AG04450 (cell line): Measurements from ENCODE around the gene RABEP2. TPM values are rescaled to one million over a fixed set of nuclear protein-coding genes. Genes with fewer than 3 reads are reported as not detected.

Experiments
- CTCF ChIA-PET: fragments of 300-600, 350-600 bp; formaldehyde crosslinking; extraction: SDS; loops from one replicate; lab custom pipeline; 2022; ENCODE audit warnings: antibody characterized with exemption, inconsistent platforms; lab: Charles Lee
- POLR2A ChIA-PET: fragments of 350-600 bp; formaldehyde crosslinking; extraction: SDS; loops from one replicate; lab custom pipeline; 2021; ENCODE audit warnings: antibody characterized with exemption, inconsistent platforms; lab: Yijun Ruan, JAX
- DNase-seq: peaks from one replicate; pipeline ENCODE4 v3.0.0-alpha.2; 2011; ENCODE audit warnings: low read depth, low spot score
- H3K27ac ChIP-seq: one replicate; pipeline ENCODE4 v1.5.1; 2012; ENCODE audit warnings: low read depth, low read length, control low read depth
- H3K27me3 ChIP-seq: one replicate; pipeline ENCODE4 v1.6.0; 2012; ENCODE audit warnings: low read length; ENCODE audit not compliant: control insufficient read depth, insufficient read depth
- H3K4me3 ChIP-seq: 2 replicates; pipeline ENCODE4 v1.5.1; 2011; ENCODE audit warnings: mild to moderate bottlenecking, low read depth, low read length, control low read depth
- H3K9me3 ChIP-seq: 2 replicates; pipeline ENCODE4 v1.5.1; 2012; ENCODE audit warnings: low read length; ENCODE audit not compliant: control insufficient read depth, insufficient read depth
- CTCF ChIP-seq: IDR thresholded peaks from 2 replicates; pipeline ENCODE4 v1.5.1; 2011; ENCODE audit warnings: low read depth, low read length, control low read depth, inconsistent platforms
- polyA plus RNA-seq: library from polyadenylated mRNA; depleted of rRNA; stranded (reverse); fragments of >200 nt; gene quantifications from 2 replicates; pipeline ENCODE4 v1.2.3, GENCODE V29; 2011

Gene RABEP2
- polyA plus RNA-seq, 1 experiment, result 9.0 TPM

DNA sequence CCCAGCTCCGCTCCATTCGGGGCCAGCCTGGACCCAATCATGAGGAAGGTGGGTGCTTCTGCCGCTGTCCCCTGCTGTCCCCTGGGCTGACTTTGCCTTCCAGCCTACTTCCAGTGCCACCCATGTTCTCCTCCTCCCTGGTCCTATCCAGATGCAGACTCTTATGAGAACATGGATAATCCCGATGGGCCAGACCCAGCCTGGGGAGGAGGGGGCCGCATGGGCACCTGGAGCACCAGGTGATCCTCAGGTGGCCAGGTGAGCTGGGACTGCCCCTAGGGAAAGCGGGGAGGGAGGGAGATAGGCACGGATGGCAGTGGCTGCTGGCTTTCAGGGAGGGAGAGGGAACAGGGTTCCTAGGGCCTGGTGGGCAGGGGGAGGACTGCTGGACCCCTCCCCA lies 13.7 kb upstream of the RABEP2 start:
- Histone ChIP-seq H3K9me3 (peaks cover 7% of the 10 kb centered on the region; the same call in 1 of the 2 replicates), H3K27ac (no peak overlapping the region), H3K27me3 (no peaks in the 10 kb centered on the region), H3K4me3 (no peak overlapping the region)
- ChIA-PET POLR2A (no interaction called here), CTCF (no interaction called here)
- TF ChIP-seq CTCF, result no peak
- no peak for DNase-seq

DNA sequence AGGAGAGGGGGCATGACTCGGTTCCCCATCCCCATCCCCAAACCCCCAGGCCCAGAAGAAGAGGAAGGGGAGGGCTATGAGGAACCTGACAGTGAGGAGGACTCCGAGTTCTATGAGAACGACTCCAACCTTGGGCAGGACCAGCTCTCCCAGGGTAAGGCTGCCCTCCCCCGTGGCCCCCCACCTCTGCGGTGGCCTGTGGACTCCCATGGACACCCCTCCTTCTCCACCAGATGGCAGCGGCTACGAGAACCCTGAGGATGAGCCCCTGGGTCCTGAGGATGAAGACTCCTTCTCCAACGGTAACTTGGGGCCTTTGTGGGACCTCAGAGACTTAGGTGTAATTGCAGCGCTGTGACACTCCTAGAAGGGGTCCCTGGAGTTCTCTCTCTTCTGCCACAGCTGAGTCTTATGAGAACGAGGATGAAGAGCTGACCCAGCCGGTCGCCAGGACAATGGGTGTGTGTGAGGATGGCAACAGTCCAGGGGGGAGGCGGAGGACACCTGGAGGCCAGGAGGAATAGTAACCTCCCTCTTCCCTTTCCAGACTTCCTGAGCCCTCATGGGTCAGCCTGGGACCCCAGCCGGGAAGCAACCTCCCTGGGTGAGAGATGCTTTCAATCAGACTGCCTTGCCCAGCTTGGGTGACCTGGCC lies 12.3 kb upstream of the RABEP2 start:
- Histone ChIP-seq H3K27me3 (no peaks in the 10 kb centered on the region), H3K27ac (no peak overlapping the region), H3K4me3 (no peak overlapping the region), H3K9me3 (peaks cover 7% of the 10 kb centered on the region; the same call in 1 of the 2 replicates)
- no peak for TF ChIP-seq CTCF
- ChIA-PET POLR2A (no interaction called here), CTCF (no interaction called here)
- no peak for DNase-seq

DNA sequence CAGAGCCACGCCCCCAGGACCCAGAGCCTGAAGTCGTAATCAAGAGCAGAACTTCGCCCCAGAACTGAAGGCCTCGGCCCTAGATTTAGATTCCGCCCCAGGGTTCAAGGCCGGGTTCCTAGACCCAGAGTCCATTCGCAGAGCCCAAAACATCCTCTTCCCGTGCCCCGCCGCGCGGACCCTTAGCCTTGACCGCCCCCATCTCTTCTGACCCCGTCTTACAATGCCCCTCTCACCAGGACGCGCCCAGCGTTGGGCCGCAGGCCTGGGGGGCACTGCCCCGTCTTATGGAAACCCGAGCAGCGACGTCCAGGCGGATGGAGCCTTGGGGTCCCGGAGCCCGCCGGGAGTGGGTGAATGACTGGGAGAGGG lies 11.7 kb upstream of the RABEP2 start:
- DNase-seq, result no peak
- peaks cover 7% of the 10 kb centered on the region; the same call in 1 of the 2 replicates for H3K9me3 ChIP-seq
- TF ChIP-seq CTCF, result no peak
- H3K4me3 ChIP-seq, result no peak overlapping the region
- ChIA-PET POLR2A (no interaction called here), CTCF (interaction anchor here (1.8 kb wide), 1 partner anchor 8 kb away, joined by 14 read pairs; no protein-coding TSS in a partner anchor)
- no peaks in the 10 kb centered on the region for H3K27me3 ChIP-seq
- H3K27ac ChIP-seq, result no peak overlapping the region

GRCh38 chr16:28935924-28936783 lies 11.1 kb upstream of the RABEP2 start:
- H3K27me3 ChIP-seq, result no peaks in the 10 kb centered on the region
- H3K4me3 ChIP-seq, result no peak overlapping the region
- ChIA-PET POLR2A (no interaction called here), CTCF (interaction anchor here (0.5 to 1.8 kb wide), 2 partner anchors 9 to 744 kb away, joined by 3 to 14 read pairs; no protein-coding TSS in a partner anchor)
- TF ChIP-seq CTCF, result no peak
- no peak overlapping the region for H3K27ac ChIP-seq
- DNase-seq, result no peak
- peaks cover 7% of the 10 kb centered on the region; the same call in 1 of the 2 replicates for H3K9me3 ChIP-seq

DNA sequence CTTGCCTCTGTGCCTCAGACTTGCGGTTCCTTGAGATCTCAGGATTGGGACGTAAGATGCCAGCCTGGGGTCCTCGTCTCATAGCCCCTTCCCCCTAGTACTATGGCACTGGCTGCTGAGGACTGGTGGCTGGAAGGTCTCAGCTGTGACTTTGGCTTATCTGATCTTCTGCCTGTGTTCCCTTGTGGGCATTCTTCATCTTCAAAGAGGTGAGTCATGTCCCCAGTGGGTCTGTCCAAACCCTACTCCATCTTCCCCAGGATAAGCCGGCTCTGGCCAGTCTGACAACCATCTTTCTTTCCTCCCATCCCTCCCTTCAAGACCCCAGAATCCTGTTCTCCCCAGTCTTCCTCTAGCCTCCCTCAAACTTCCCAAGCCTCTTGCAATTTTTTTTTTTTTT lies 10.3 kb upstream of the RABEP2 start:
- Histone ChIP-seq H3K4me3 (no peak overlapping the region), H3K9me3 (peaks cover 7% of the 10 kb centered on the region; the same call in 1 of the 2 replicates), H3K27me3 (no peaks in the 10 kb centered on the region), H3K27ac (no peak overlapping the region)
- CTCF ChIA-PET, result interaction anchor here (1.8 kb wide), 1 partner anchor 10 kb away, joined by 14 read pairs; no protein-coding TSS in a partner anchor
- DNase-seq, result no peak
- TF ChIP-seq CTCF, result no peak
- POLR2A ChIA-PET, result no interaction called here
